ENCODE data around the gene OTOF. TPM values are rescaled to one million over a fixed set of nuclear protein-coding genes. Genes with fewer than 3 reads are reported as not detected.

OTOF gene
- total RNA-seq, 6 experiments from 2014 or later, result 0.06 to 0.12 TPM; not detected in 4

DNA sequence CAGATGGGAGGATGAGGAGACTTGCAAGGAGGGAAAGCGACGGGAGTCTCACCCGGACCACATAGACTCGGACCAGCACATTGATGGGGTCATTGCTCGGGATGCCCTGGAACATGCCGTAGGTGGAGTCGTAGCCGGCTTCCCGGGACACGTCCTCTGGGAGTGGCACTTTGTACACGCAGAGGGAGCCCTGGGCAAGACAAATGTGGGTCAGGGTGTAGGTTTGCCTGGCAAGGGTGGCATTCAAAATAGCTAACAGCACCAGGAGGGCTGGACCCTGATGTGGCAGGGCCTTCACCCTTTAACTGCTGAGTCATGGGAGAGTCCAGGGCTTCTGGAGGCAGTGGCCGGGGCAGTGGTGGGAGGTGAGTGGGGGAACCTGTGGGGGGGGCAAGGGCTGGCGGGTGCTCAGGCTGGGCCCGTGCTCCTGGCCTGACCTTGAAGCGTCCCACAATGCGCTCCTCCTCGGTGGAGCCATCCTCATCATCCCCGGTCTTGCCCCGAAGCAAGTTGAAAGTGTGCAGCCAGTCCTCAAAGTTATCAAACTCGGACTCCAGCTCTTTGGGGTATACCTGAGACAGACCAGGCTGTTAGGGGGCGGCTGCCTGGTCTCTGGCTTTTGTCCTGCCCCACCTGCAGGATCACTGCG lies 11.1 kb downstream of the OTOF start:
- ATAC-seq, result no peak
- no peaks in the 10 kb centered on the region for H3K36me3 ChIP-seq
- H3K9me3 ChIP-seq, result no peaks in the 10 kb centered on the region
- no peaks in the 10 kb centered on the region for H3K4me1 ChIP-seq
- 86% methylated on average over 5 of the region's 22 CpGs for WGBS (ENCODE audit: insufficient coverage, low coverage, low lambda C conversion rate, missing lambda C conversion rate)
- H3K4me3 ChIP-seq, result no peak overlapping the region
- H3K27me3 ChIP-seq, result no peaks in the 10 kb centered on the region
- no peak overlapping the region for H3K27ac ChIP-seq
- intact Hi-C loops (cut with DNase I), result no loop called here
- DNase-seq, result peak in 1 of 3 donors; percentile 36
- TF ChIP-seq POLR2A (IDR thresholded peaks at IDR 0.05), result no peak
- no peak for TF ChIP-seq CTCF (IDR thresholded peaks at IDR 0.05)

DNA sequence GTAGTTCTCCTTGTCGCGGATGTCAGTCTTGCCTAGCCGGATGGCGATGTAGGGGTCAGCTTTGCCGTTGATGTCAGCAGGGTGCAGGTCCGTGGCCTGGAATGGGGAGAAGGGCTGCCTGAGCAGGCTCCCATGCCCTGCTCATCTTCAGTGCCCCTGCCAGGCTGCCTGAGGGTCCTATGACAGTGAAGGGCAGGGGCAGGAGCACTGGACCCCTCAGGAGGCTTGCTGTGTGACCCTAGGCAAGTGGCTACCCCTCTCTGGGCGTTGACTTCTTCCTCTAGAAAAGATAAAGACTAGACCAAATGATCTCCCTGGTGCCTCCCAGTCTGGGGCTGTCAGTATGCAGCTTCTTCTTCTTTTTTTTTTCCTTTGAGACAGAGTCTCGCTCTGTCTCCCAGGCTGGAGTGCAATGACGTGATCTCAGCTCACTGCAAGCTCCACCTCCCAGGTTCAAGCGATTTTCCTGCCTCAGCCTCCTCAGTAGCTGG lies 11.9 kb downstream of the OTOF start:
- DNase-seq (peak in 1 of 3 donors; percentile 38), ATAC-seq (no peak)
- H3K27me3 ChIP-seq, result no peaks in the 10 kb centered on the region
- WGBS (ENCODE audit: insufficient coverage, low coverage, low lambda C conversion rate, missing lambda C conversion rate), result 80% methylated on average over 2 of the region's 10 CpGs
- H3K36me3 ChIP-seq, result no peaks in the 10 kb centered on the region
- no peak overlapping the region for H3K4me3 ChIP-seq
- no peak overlapping the region for H3K27ac ChIP-seq
- intact Hi-C loops (cut with DNase I), result no loop called here
- H3K4me1 ChIP-seq, result no peaks in the 10 kb centered on the region
- H3K9me3 ChIP-seq, result no peaks in the 10 kb centered on the region
- TF ChIP-seq CTCF (IDR thresholded peaks at IDR 0.05), result no peak
- TF ChIP-seq POLR2A (IDR thresholded peaks at IDR 0.05), result no peak

GRCh38 chr2:26465266-26465925 lies 12.5 kb downstream of the OTOF start:
- WGBS (ENCODE audit: insufficient coverage, low coverage, low lambda C conversion rate, missing lambda C conversion rate), result 95% methylated on average over 8 of the region's 11 CpGs
- no peaks in the 10 kb centered on the region for H3K9me3 ChIP-seq
- H3K4me3 ChIP-seq, result no peak overlapping the region
- TF ChIP-seq CTCF (IDR thresholded peaks at IDR 0.05) (no peak), POLR2A (IDR thresholded peaks at IDR 0.05) (no peak)
- no peak overlapping the region for H3K27ac ChIP-seq
- no peak for ATAC-seq
- intact Hi-C loops (cut with DNase I), result no loop called here
- H3K36me3 ChIP-seq, result no peaks in the 10 kb centered on the region
- H3K4me1 ChIP-seq, result no peaks in the 10 kb centered on the region
- no peaks in the 10 kb centered on the region for H3K27me3 ChIP-seq
- peak in 1 of 3 donors; percentile 35 for DNase-seq

- Histone ChIP-seq H3K4me1 (no peaks in the 10 kb centered on the region), H3K27me3 (no peaks in the 10 kb centered on the region), H3K27ac (no peak overlapping the region), H3K4me3 (no peak overlapping the region), H3K9me3 (no peaks in the 10 kb centered on the region), H3K36me3 (no peaks in the 10 kb centered on the region)
- WGBS (ENCODE audit: insufficient coverage, low coverage, low lambda C conversion rate, missing lambda C conversion rate), result 86% methylated on average over 1 of the region's 14 CpGs
- TF ChIP-seq CTCF (IDR thresholded peaks at IDR 0.05) (no peak), POLR2A (IDR thresholded peaks at IDR 0.05) (no peak)
- intact Hi-C loops (cut with DNase I), result no loop called here
- no peak for ATAC-seq
- DNase-seq, result peak in 2 of 3 donors; percentile 38 to 43
Measured at GRCh38 chr2:26464390-26465265, 13.3 kb downstream of the OTOF start.
